Lower leg skin (tissue), 4 donors: ENCODE data around the gene DSTN. TPM values are rescaled to one million over a fixed set of nuclear protein-coding genes. Genes with fewer than 3 reads are reported as not detected.

Experiments used
- DNase-seq, 2 donors: peaks; one replicate each; pipeline ENCODE4 v3.0.0-alpha.2; 2019; ENCODE audit warnings: low spot score in 2 of 2
- H3K4me3 ChIP-seq: fragments of 200-600 bp; sonication (generic); 2 replicates; pipeline ENCODE4 v1.5.1; 2017; ENCODE audit warnings: mild to moderate bottlenecking, low read depth; ENCODE audit not compliant: poor library complexity, severe bottlenecking
- POLR2A ChIP-seq, 2 donors: fragments of 450-650 bp; IDR thresholded peaks; one replicate each; pipeline ENCODE4 v1.6.1; 2016 to 2017; ENCODE audit warnings: antibody characterized with exemption in 2 of 2, mild to moderate bottlenecking in 1 of 2, moderate library complexity in 1 of 2
- WGBS, 2 donors: methylation state at CpG; one replicate each; pipeline ENCODE4 v1.1.5; 2018; 5-methylcytosine and 5-hydroxymethylcytosine counted together
- intact Hi-C: fragments of 100-400 bp; cut with DNase I; formaldehyde crosslinking; loops from one replicate; pipeline ENCODE4 v1.15.0; 2023; ENCODE audit warnings: low total_unique reads
- total RNA-seq, 4 donors: library from RNA; depleted of rRNA; stranded (reverse); fragments of >200 nt; gene quantifications; one replicate each; pipeline ENCODE4 v1.1.0, GENCODE V29; 2016
- TF ChIP-seq, protein P1 (sequence below), 3 donors: fragments of 450-650 bp; IDR thresholded peaks; one replicate each; pipeline ENCODE4 v1.5.1; 2016; ENCODE audit warnings: antibody characterized with exemption in 3 of 3, mild to moderate bottlenecking in 3 of 3, moderate library complexity in 2 of 3

The DSTN gene
- total RNA-seq, 4 donors from 2014 or later, result 237 to 335 (median 290) TPM

DNA sequence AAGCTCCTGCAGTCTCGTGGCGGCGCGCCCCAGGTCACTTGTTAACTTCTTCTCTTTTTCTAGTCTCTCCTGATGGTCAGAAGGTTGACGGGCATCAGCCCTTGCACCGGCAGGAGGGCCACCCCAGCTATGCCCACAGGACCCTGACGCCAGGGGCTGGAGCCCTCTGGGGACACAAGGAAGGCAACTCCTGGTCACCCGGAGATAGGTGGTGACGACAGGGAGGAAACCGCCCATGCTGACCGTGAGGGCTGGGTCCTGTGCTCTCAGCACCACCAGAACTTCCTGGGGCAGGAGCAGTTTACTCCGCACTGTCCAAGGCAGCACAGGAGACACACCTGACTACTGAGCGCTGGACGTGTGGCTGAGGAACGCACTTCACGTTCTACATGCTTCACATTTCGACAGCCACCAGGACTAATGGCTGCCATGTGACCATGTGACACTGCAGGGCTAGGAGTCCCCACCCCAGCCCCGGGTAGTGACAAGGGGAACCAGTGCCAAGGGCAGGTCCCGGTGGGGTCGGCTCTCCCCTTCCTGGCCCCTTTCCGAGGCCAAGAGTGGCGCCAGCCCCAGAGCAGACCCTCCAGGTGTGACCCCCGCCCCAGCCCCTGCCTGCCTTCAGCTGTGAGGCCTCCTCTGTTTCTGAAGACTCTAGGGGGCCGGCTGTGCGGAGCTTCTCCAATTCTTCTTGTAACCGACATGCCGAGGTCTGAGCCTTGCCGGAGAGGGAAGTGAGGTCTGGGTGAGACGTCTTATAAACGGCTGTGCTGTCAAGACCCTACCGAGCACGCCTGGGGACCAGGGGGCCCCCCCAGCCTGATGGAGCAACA lies 45.2 kb downstream of the DSTN start:
- no peak for TF ChIP-seq POLR2A (IDR thresholded peaks at IDR 0.05)
- TF ChIP-seq, protein P1, sequence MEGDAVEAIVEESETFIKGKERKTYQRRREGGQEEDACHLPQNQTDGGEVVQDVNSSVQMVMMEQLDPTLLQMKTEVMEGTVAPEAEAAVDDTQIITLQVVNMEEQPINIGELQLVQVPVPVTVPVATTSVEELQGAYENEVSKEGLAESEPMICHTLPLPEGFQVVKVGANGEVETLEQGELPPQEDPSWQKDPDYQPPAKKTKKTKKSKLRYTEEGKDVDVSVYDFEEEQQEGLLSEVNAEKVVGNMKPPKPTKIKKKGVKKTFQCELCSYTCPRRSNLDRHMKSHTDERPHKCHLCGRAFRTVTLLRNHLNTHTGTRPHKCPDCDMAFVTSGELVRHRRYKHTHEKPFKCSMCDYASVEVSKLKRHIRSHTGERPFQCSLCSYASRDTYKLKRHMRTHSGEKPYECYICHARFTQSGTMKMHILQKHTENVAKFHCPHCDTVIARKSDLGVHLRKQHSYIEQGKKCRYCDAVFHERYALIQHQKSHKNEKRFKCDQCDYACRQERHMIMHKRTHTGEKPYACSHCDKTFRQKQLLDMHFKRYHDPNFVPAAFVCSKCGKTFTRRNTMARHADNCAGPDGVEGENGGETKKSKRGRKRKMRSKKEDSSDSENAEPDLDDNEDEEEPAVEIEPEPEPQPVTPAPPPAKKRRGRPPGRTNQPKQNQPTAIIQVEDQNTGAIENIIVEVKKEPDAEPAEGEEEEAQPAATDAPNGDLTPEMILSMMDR (IDR thresholded peaks at IDR 0.05), result no peak
- WGBS, 2 donors, result 34 to 45% methylated on average over 28 to 30 of the region's 32 CpGs
- intact Hi-C loops, result loop anchor here (5.0 kb wide), 2 partner anchors 78 to 108 kb away; no protein-coding TSS in a partner anchor
- peak; percentile 25 to 87 for DNase-seq
- H3K4me3 ChIP-seq, result no peak overlapping the region

DNA sequence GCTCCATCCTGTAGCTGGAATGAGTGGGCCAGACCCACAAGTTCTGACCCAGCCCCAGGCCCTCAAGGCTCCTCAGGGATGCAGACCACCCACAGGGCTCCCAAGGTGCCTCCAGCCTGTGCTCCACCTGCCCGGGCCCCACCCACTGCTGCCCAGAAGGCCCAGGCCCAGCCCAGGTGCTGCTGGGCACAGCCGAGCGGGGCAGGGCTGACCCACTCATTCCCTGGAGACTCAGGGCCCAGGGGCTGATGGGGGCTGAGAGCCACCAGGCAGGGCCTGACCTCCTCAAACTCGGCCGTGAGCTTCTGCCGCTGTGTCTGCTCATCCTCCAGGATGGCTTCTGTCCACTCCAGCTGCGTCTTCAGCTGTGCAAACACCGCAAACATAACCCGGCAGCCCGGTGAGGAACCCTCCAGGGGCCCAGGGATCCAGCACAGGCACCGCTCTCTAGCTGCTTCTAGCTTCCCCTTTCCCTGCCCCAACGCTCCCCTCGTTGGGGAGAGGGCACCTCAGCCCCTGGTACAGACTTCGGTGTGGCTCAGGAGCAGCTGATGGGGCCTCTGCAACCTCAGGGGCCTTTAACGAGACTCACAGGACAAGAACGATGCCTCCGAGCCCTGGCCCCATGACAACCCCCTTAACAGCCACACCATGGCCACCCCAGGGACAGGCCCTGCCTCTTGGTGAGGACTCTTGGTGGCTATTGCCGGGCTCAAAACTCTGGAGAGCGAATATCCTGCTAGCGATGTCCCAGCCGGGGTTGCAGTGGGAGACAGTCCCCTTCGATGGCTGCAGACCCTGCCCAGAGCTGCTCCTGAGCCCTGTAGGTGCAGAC lies 46.0 kb downstream of the DSTN start:
- H3K4me3 ChIP-seq, result no peak overlapping the region
- TF ChIP-seq POLR2A (IDR thresholded peaks at IDR 0.05), result no peak
- TF ChIP-seq, protein P1 (IDR thresholded peaks at IDR 0.05), result no peak
- intact Hi-C loops, result loop anchor here (5.0 kb wide), 2 partner anchors 79 to 109 kb away; no protein-coding TSS in a partner anchor
- 76 to 78% methylated on average over 19 to 22 of the region's 22 CpGs for WGBS, 2 donors
- DNase-seq, result peak in 1 of 2 donors; percentile 84

DNA sequence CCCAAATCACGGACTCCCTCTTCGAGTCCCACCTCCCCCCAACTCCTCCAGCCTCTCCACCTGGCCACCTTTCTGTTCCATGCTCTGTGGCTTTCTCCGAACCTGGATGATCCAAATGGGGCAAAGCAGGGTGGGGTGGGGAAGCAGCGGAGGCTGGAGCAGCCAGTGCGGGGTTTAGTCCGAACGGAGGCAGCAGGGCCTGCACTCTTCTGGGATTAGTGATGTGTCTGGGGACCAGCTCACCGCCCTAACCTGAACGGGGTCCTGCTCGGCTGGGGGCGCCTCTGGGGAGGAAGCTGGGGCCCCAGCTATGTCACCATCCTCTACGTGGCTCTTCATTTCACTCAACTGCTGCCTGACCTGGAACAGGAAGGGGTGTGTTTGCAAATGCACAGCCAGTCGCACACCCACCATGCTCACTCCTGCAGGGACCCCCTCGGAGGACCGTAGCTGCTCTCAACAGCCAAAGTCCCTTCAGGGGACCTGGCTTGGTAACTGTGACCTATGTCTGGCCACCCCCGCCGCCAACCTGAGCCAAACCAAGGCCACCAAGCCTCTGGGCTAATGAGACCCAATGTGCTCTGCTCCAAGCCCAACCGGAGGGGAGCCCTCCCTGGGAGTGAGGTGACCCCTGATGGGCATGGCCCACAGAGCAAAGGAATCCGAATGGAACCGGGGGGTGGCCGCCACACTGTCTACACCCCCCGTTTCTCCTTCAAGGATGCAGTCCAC lies 46.8 kb downstream of the DSTN start:
- 82 to 85% methylated on average over 20 to 22 of the region's 22 CpGs for WGBS, 2 donors
- TF ChIP-seq POLR2A (IDR thresholded peaks at IDR 0.05), result no peak
- TF ChIP-seq, protein P1 (IDR thresholded peaks at IDR 0.05), result no peak
- DNase-seq, result peak in 1 of 2 donors; percentile 84
- H3K4me3 ChIP-seq, result no peak overlapping the region
- intact Hi-C loops, result loop anchor here (5.0 kb wide), 2 partner anchors 79 to 109 kb away; no protein-coding TSS in a partner anchor

DNA sequence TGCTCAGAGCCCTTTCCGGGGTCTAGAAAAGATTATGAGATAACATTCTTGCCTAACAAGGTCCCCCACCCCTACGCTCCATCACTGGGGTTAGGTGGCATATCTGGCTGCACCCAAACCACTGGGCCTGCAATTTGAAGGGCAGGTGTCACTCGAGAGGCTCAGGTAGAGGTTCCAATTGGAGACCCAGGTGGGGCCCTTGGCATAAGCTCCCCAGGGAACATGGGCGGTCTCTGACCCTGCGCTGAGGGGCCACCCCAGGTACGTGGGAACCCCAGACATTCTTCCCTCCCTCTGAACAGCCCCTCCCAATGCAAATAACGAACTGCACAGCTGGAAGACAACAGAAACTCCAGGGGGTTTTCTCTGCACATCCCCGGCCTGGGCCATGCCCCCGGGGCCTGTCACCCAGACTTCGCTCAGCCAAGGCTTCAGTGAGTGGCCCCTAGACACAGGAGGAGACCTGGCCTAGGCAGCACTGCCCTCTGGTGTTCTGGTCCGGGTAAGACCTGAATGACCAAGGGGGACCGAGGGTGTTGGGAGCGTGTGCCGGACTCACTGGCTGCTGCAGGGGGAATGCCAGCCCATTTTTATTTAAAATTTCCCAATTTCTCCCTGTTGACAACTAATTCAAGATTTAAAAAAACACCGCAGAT lies 47.5 kb downstream of the DSTN start:
- peak in 1 of 2 donors; percentile 89 for DNase-seq
- TF ChIP-seq, protein P1 (IDR thresholded peaks at IDR 0.05), result peak in 1 of 3 donors; percentile 66
- TF ChIP-seq POLR2A (IDR thresholded peaks at IDR 0.05), result no peak
- H3K4me3 ChIP-seq, result no peak overlapping the region
- WGBS, 2 donors, result 59 to 62% methylated on average over 14 to 15 of the region's 15 CpGs
- intact Hi-C loops, result loop anchor here (5.0 kb wide), 2 partner anchors 80 to 110 kb away; no protein-coding TSS in a partner anchor
